Uterus (tissue), 4 donors: ENCODE measurements around the gene STK36. TPM values are rescaled to one million over a fixed set of nuclear protein-coding genes. Genes with fewer than 3 reads are reported as not detected.
A peak's percentile ranks its signal among the peaks of the same experiment; 100 is the strongest.

Source experiments
- DNase-seq, 2 donors: peaks; one replicate each; pipeline ENCODE4 v3.0.0-alpha.2; 2019 to 2020
- H3K27ac ChIP-seq, 2 donors: fragments of 200-600 bp; sonication (generic); 1 replicate in 1 of 2; 2 replicates in 1 of 2; pipeline ENCODE4 v1.5.1; 2016 to 2018
- H3K27me3 ChIP-seq, 2 donors: fragments of 200-600 bp; sonication (generic); one replicate each; pipeline ENCODE4 v1.5.1; 2018 to 2019; ENCODE audit warnings: control low read depth in 1 of 2
- H3K36me3 ChIP-seq, 2 donors: fragments of 200-600 bp; sonication (generic); one replicate each; pipeline ENCODE4 v1.5.1; 2019; ENCODE audit warnings: control low read depth in 1 of 2
- H3K4me1 ChIP-seq, 2 donors: fragments of 200-600 bp; sonication (generic); one replicate each; pipeline ENCODE4 v1.5.1; 2018 to 2019; ENCODE audit warnings: control low read depth in 1 of 2
- H3K4me3 ChIP-seq, 2 donors: fragments of 200-600 bp; sonication (generic); 1 replicate in 1 of 2; 2 replicates in 1 of 2; pipeline ENCODE4 v1.5.1; 2018 to 2019; ENCODE audit warnings: mild to moderate bottlenecking in 1 of 2
- H3K9me3 ChIP-seq, 2 donors: fragments of 200-600 bp; sonication (generic); one replicate each; pipeline ENCODE4 v1.5.1; 2019; ENCODE audit warnings: control low read depth in 1 of 2
- POLR2A ChIP-seq, 2 donors: fragments of 450-650 bp; IDR thresholded peaks; one replicate each; pipeline ENCODE4 v1.6.1; 2016; ENCODE audit warnings: antibody characterized with exemption in 2 of 2, mild to moderate bottlenecking in 1 of 2, moderate library complexity in 1 of 2
- intact Hi-C: fragments of 100-400 bp; cut with DNase I; formaldehyde crosslinking; loops from one replicate; pipeline ENCODE4 v1.15.1; 2023; ENCODE audit warnings: low total_unique reads
- total RNA-seq, 4 donors: library from RNA; depleted of rRNA in 3 of 4; stranded (reverse); fragments of >200 nt in 3 of 4; gene quantifications; one replicate each; pipeline versions ENCODE4 v1.1.0 to v1.2.4, GENCODE V29; 2014 to 2023
- TF ChIP-seq, protein P1 (sequence below), 4 experiments: fragments of 200-600 bp in 2 of 4; fragments of 450-650 bp in 2 of 4; sonication (generic) in 2 of 4; IDR thresholded peaks; one replicate each; pipeline ENCODE4 v1.5.1; 2016 to 2019; ENCODE audit warnings: antibody characterized with exemption in 4 of 4, mild to moderate bottlenecking in 2 of 4, moderate library complexity in 1 of 4
- donor health status: DM: yes; HTN: yes; CAD: no.

Gene STK36
- total RNA-seq, 4 donors from 2014 or later: 7.4 to 52.1 (median 45.5) TPM

DNA sequence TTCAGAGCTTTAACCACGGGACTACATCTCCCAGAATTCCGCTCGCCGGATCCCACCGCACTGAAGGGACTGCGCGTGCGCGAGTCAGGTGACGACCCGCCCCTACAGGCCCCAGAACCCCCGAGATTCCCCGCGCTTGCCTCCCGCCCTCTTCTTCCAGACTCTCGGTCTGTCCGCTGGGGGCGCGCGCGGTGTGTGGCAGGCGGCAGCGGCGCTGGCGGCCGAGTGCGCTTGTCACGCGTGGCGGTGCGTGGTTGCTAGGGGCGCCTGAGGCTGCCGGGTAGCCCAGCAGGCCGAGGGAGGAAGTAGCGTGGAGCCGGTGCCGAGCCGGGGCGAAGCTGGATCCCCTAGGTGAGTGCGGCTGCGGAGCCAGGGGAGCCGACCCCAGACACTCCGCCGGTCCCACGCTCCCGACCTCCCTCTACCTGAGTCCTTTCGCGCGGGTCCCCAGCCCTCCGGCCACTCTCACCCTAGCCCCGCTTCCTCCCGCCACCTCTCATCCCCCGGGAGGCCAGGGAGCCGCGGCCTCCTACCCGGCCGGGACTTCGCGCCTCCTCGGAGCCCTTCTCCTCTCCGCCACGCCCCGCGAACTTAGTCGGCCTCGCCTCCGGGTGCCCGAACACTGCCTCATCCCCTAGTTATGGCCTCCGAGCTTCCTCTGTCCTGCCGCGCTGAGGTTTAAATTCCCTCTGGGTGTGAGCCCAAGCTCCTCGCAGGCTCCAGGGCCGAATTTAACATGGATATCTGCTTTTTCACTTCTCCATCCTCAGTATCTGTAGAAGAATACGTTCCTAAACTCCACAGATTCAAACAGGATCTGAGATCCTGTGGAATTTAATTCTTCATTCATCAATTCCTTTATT, 39.0 kb downstream of the STK36 start, which contains the start of gene TTLL4:
Gene TTLL4 (plus strand): TSS at position 149 of the 863 bp plus-strand sequence. CDS start 26,842 bp downstream, outside the sequence.
- peak; percentile 73 to 80 for TF ChIP-seq POLR2A (IDR thresholded peaks at IDR 0.05)
- TF ChIP-seq, protein P1, sequence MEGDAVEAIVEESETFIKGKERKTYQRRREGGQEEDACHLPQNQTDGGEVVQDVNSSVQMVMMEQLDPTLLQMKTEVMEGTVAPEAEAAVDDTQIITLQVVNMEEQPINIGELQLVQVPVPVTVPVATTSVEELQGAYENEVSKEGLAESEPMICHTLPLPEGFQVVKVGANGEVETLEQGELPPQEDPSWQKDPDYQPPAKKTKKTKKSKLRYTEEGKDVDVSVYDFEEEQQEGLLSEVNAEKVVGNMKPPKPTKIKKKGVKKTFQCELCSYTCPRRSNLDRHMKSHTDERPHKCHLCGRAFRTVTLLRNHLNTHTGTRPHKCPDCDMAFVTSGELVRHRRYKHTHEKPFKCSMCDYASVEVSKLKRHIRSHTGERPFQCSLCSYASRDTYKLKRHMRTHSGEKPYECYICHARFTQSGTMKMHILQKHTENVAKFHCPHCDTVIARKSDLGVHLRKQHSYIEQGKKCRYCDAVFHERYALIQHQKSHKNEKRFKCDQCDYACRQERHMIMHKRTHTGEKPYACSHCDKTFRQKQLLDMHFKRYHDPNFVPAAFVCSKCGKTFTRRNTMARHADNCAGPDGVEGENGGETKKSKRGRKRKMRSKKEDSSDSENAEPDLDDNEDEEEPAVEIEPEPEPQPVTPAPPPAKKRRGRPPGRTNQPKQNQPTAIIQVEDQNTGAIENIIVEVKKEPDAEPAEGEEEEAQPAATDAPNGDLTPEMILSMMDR (IDR thresholded peaks at IDR 0.05): peak; percentile 77 to 96 (median 95)
- Histone ChIP-seq H3K36me3 (no peaks in the 10 kb centered on the region), H3K4me3 (peak within 1 kb of the TSS; percentile 80 to 89), H3K27ac (peak within 1 kb of the TSS; percentile 89 to 92), H3K9me3 (no peaks in the 10 kb centered on the region), H3K27me3 (no peaks in the 10 kb centered on the region), H3K4me1 (peaks cover 0 to 7% of the 10 kb centered on the region in 2 donors)
- peak; percentile 97 to 98 for DNase-seq
- intact Hi-C loops: no loop called here

DNA sequence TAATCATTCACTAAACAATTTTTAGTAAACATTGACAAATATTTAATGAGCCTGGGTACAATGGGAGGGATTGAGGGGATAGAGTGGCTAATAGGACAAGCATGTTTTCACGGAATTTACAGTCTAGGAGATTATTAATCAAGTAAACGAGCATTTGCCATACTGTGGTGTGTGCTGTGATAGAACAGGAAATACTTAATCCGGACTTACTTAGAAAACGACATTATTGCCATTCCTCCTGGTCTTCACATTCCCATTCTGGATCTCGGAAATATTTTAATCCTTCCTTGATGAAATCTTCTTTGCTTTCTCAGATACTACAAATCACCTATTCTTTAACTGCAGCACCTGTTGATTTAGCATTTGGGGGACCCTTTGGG, 39.7 kb downstream of the STK36 start:
- Histone ChIP-seq H3K27me3 (no peaks in the 10 kb centered on the region), H3K4me1 (peaks cover 0 to 7% of the 10 kb centered on the region in 2 donors), H3K36me3 (no peaks in the 10 kb centered on the region), H3K4me3 (peak overlapping the region; percentile 80 to 89), H3K9me3 (no peaks in the 10 kb centered on the region), H3K27ac (peak overlapping the region; percentile 89 to 92)
- no peak for DNase-seq
- TF ChIP-seq, protein P1 (IDR thresholded peaks at IDR 0.05): no peak
- no peak for TF ChIP-seq POLR2A (IDR thresholded peaks at IDR 0.05)
- intact Hi-C loops: no loop called here

DNA sequence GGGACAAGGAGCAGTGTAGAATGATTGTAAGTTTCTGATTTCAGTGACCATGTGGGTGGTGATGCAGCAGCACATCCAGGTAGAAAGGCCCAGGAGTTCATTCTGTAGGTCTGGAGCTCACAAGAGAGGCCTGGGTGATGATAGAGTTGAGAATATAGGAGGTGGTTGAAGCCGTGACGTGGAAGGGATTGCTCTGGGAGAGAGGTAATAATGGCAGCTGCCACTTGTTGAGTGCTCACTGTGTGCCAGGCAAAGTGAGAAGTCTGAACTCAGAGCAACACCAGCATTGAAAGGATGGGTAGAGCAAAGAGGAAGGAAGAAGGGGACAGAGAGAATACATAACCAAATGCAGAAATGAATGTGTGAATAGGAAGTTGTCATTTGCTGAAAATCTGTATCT, 42.0 kb downstream of the STK36 start:
- intact Hi-C loops: no loop called here
- no peak for DNase-seq
- H3K27ac ChIP-seq: no peak overlapping the region
- peaks cover 0 to 7% of the 10 kb centered on the region in 2 donors for H3K4me1 ChIP-seq
- H3K36me3 ChIP-seq: no peaks in the 10 kb centered on the region
- H3K27me3 ChIP-seq: no peaks in the 10 kb centered on the region
- TF ChIP-seq, protein P1 (IDR thresholded peaks at IDR 0.05): no peak
- TF ChIP-seq POLR2A (IDR thresholded peaks at IDR 0.05): no peak
- no peak overlapping the region for H3K4me3 ChIP-seq
- H3K9me3 ChIP-seq: no peaks in the 10 kb centered on the region

DNA sequence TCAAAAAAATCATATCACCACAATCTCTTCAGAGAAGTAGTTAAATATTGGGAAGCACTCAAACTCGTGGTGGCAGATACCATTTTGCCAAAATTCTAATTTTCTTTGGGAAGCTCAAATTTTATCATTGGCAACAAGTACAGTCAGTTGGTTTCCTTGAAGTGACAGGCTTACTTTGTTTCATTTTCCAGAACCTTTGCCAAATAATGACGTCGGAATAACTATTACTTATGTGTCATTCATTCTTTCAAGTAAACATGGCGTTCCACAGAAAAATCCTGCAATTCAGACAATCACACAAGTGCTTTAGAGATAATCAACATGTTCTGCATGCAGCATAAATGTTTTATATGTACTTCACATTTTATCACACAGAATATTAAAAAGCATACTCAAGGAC, 44.2 kb downstream of the STK36 start:
- TF ChIP-seq POLR2A (IDR thresholded peaks at IDR 0.05): no peak
- TF ChIP-seq, protein P1 (IDR thresholded peaks at IDR 0.05): no peak
- no peaks in the 10 kb centered on the region for H3K27me3 ChIP-seq
- H3K4me1 ChIP-seq: peaks cover 0 to 7% of the 10 kb centered on the region in 2 donors
- H3K4me3 ChIP-seq: no peak overlapping the region
- intact Hi-C loops: no loop called here
- no peaks in the 10 kb centered on the region for H3K36me3 ChIP-seq
- no peak for DNase-seq
- H3K9me3 ChIP-seq: no peaks in the 10 kb centered on the region
- H3K27ac ChIP-seq: no peak overlapping the region

DNA sequence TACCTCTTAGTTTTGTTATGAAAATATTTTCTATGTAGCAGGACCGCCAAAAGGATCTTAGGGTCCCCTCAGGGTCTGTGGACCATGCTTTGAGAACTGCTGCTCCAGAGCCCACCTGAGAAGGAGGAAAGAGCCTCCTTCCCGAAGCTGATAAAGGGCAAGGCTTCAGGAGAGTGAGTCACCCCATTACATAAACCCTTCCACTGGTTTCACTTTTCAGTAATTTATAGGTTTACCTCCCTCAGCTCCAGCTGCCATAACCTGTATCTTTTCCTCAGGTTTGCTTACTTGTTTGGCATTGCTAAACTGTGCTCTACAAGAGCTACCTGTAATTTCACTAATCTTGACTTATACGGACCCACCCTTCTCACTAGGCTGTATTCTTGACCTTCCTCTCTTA, 45.4 kb downstream of the STK36 start:
- TF ChIP-seq, protein P1 (IDR thresholded peaks at IDR 0.05): no peak
- TF ChIP-seq POLR2A (IDR thresholded peaks at IDR 0.05): no peak
- DNase-seq: no peak
- intact Hi-C loops: no loop called here
- no peaks in the 10 kb centered on the region for H3K27me3 ChIP-seq
- H3K4me1 ChIP-seq: peaks cover 0 to under 1% of the 10 kb centered on the region in 2 donors
- H3K36me3 ChIP-seq: no peaks in the 10 kb centered on the region
- no peaks in the 10 kb centered on the region for H3K9me3 ChIP-seq
- H3K27ac ChIP-seq: peak overlapping the region in 1 of 2 donors; percentile 11
- H3K4me3 ChIP-seq: no peak overlapping the region
